Mucosa of rectum (tissue), 2 donors: ENCODE data around the gene RPL35.
A peak's percentile ranks its signal among the peaks of the same experiment; 100 is the strongest.

Experiments
- H3K27ac ChIP-seq, 2 donors: one replicate each; pipeline ENCODE4 v1.7.0; 2013; ENCODE audit warnings: inconsistent platforms in 2 of 2, low read depth in 2 of 2, low read length in 2 of 2
- H3K27me3 ChIP-seq, 2 donors: one replicate each; pipeline ENCODE4 v1.7.0; 2013; ENCODE audit warnings: low read length in 2 of 2; ENCODE audit not compliant: control insufficient read depth in 2 of 2, insufficient read depth in 2 of 2
- H3K36me3 ChIP-seq, 2 donors: one replicate each; pipeline ENCODE4 v1.7.0; 2013; ENCODE audit warnings: low read length in 2 of 2; ENCODE audit not compliant: control insufficient read depth in 2 of 2, insufficient read depth in 2 of 2
- H3K4me1 ChIP-seq, 2 donors: one replicate each; pipeline ENCODE4 v1.7.0; 2013; ENCODE audit warnings: low read length in 2 of 2, mild to moderate bottlenecking in 1 of 2; ENCODE audit not compliant: control insufficient read depth in 2 of 2, insufficient read depth in 2 of 2
- H3K4me3 ChIP-seq, 2 donors: one replicate each; pipeline ENCODE4 v1.7.0; 2013; ENCODE audit warnings: low read length in 2 of 2
- H3K9ac ChIP-seq, 2 donors: one replicate each; pipeline ENCODE4 v1.7.0; 2013; ENCODE audit warnings: low read length in 2 of 2, low read depth in 1 of 2, mild to moderate bottlenecking in 1 of 2
- H3K9me3 ChIP-seq, 2 donors: one replicate each; pipeline ENCODE4 v1.7.0; 2013; ENCODE audit warnings: low read length in 2 of 2; ENCODE audit not compliant: control insufficient read depth in 2 of 2
- donor health status: healthy.
- donor health status: Normal muscosa, but diverticular disease.

Gene RPL35

GRCh38 chr9:124863371-124863871 is 1.7 kb upstream of the RPL35 start:
- Histone ChIP-seq H3K9me3 (no peaks in the 10 kb centered on the region), H3K27ac (peak overlapping the region in 1 of 2 donors; percentile 18), H3K9ac (no peak overlapping the region), H3K4me3 (no peak overlapping the region), H3K27me3 (no peaks in the 10 kb centered on the region), H3K4me1 (peaks cover 18 to 20% of the 10 kb centered on the region in 2 donors), H3K36me3 (peaks cover 21 to 23% of the 10 kb centered on the region in 2 donors)

- peaks cover 11 to 12% of the 10 kb centered on the region in 2 donors for H3K4me1 ChIP-seq
- peak overlapping the region; percentile 79 to 85 for H3K9ac ChIP-seq
- H3K4me3 ChIP-seq: peak overlapping the region; percentile 84 to 98
- peak overlapping the region in 1 of 2 donors; percentile 92 for H3K27ac ChIP-seq
- no peaks in the 10 kb centered on the region for H3K27me3 ChIP-seq
- H3K36me3 ChIP-seq: peaks cover 35 to 40% of the 10 kb centered on the region in 2 donors
- H3K9me3 ChIP-seq: no peaks in the 10 kb centered on the region
These were observed 995 bp downstream of the RPL35 start for GRCh38 chr9:124860582-124861341.

DNA sequence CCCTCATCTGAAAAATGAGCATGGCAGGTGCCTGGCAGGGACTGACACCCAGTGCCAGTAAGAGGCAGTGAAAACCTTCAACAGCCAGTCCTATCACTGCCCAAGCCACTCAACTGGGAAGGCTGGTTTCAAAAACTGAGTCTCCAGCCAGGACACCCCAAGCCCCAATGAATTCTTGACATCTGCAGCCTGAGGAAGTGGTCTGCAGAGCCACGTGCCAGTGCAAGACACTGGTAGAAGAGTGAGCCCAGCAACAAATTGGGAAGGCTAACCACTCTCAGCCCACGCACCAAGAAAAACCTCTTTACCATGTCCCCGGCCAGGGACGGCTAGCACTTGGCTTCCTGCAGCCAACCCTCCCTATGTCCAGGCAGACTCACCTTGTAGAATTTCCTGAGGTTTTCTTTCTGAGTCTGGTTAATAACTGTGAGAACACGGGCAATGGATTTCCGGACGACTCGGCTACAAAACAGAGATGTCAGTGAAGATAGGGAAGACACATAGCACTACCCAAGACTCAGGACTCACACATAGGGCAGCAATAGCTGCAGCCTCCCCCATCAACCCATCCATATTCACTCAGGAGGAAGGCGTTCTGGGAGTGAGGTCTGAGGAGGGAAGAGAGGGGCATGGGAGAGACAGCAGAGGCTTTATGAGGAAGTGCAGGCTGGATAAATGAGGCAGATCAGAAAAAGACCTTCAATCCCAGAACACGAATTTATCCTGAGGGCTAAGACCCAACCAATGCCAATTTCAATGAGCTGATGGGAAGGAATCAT is 1.8 kb downstream of the RPL35 start:
- Histone ChIP-seq H3K36me3 (peaks cover 35 to 40% of the 10 kb centered on the region in 2 donors), H3K9ac (peak overlapping the region; percentile 79 to 85), H3K4me3 (peak overlapping the region; percentile 84 to 98), H3K27ac (no peak overlapping the region), H3K27me3 (no peaks in the 10 kb centered on the region), H3K4me1 (peaks cover 11 to 12% of the 10 kb centered on the region in 2 donors), H3K9me3 (no peaks in the 10 kb centered on the region)

GRCh38 chr9:124858330-124859046 is 3.3 kb downstream of the RPL35 start:
- no peak overlapping the region for H3K4me3 ChIP-seq
- no peak overlapping the region for H3K27ac ChIP-seq
- H3K9me3 ChIP-seq: no peaks in the 10 kb centered on the region
- no peaks in the 10 kb centered on the region for H3K27me3 ChIP-seq
- peaks cover 11 to 12% of the 10 kb centered on the region in 2 donors for H3K4me1 ChIP-seq
- no peak overlapping the region for H3K9ac ChIP-seq
- peaks cover 35 to 40% of the 10 kb centered on the region in 2 donors for H3K36me3 ChIP-seq

DNA sequence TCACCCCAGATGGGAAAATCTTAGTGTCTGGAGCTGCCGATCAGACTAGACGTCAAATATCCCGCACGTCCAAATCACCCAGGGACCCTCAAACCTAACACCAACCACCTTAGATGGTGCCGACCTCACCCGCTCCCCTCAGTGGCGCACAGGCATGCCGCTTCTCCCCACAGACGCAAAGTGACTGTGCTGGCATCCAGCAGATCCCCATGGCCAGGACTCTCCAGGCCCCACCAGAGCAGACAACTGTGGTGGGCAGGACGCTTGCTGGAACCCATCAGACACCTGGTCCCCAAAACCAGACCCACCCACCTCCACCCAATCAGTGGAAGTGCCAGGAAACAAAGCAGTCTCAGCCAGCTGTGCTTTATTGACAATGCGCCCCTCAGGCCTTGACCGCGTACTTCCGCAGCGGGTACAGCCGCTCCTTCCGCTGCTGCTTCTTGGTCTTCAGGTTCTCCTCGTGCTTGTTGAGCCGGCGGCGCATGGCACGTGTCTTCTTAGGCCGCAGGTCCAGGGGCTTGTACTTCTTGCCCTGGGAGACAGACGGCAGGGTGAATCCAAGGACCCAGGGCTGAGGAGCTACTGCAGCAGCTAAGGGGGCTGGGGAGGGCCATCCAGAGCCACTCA is 4.1 kb downstream of the RPL35 start:
- H3K9me3 ChIP-seq: no peaks in the 10 kb centered on the region
- H3K4me3 ChIP-seq: no peak overlapping the region
- no peak overlapping the region for H3K9ac ChIP-seq
- peaks cover 15 to 19% of the 10 kb centered on the region in 2 donors for H3K4me1 ChIP-seq
- H3K27ac ChIP-seq: no peak overlapping the region
- no peaks in the 10 kb centered on the region for H3K27me3 ChIP-seq
- peaks cover 35 to 40% of the 10 kb centered on the region in 2 donors for H3K36me3 ChIP-seq

DNA sequence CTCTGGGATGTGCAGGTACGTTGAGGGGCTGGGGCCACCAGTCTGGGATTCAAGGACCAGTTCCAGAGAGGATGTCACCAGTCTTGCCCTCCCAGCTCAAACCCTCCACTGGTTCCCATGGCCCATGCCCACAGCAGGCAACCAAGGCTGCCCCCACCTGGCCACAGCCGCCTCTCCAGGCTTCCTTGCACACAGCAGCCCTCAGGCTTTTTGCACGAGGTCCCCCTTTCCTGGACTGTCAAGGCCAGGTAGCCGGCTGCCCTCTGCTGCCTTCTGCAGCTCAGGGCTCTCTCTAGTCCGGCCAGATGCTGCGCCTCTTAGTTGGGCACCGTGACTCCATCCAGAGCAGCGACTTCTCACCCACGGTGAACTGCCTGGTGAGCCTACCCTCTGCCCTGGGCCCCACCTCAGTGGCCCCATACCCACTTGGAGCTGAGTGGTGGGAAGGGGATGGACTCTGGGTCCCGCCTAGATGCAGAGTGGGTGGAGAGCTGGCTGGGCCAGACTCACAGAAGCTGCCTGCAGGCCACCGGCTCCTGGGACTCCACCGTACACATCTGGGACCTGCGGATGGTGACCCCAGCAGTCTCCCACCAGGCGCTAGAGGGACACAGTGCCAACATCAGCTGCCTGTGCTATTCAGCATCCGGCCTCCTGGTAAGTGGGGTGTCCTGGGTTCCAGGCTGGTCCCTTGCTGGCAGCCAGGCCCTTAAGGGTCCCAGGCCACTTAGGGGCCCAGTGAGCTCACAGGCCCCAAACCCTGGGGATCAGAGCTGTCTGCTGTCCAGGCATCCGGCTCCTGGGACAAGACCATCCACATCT is 5.6 kb downstream of the RPL35 start:
- H3K4me3 ChIP-seq: no peak overlapping the region
- peaks cover 17 to 24% of the 10 kb centered on the region in 2 donors for H3K4me1 ChIP-seq
- peaks cover 35 to 40% of the 10 kb centered on the region in 2 donors for H3K36me3 ChIP-seq
- H3K9me3 ChIP-seq: no peaks in the 10 kb centered on the region
- no peaks in the 10 kb centered on the region for H3K27me3 ChIP-seq
- H3K27ac ChIP-seq: no peak overlapping the region
- no peak overlapping the region for H3K9ac ChIP-seq

GRCh38 chr9:124855566-124855943 is 6.2 kb downstream of the RPL35 start:
- no peak overlapping the region for H3K9ac ChIP-seq
- H3K4me1 ChIP-seq: peaks cover 11 to 18% of the 10 kb centered on the region in 2 donors
- H3K27ac ChIP-seq: no peak overlapping the region

DNA sequence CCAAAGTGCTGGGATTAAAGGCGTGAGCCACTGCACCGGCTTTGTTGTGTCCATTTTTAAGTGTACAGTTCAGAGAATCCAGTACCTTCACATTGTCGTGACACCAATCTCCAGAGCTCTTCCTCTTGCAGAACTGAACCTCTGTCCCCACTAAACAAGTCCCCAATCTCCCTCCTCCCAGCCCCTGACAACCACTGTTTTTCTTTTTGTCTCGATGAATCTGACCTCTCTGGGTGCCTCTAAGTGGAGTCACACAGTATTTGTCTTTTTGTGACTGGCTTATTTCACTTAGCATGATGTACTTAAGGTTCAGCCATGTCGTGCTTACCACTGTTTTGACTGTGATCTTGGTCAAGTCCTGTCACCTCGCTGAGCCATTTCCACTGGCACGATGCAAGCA is 6.9 kb downstream of the RPL35 start:
- H3K27me3 ChIP-seq: no peaks in the 10 kb centered on the region
- no peaks in the 10 kb centered on the region for H3K9me3 ChIP-seq

More at GRCh38 chr9:124855566-124855943, 6.2 kb downstream of the RPL35 start:
- Histone ChIP-seq H3K27me3 (no peaks in the 10 kb centered on the region), H3K4me3 (no peak overlapping the region), H3K9me3 (no peaks in the 10 kb centered on the region), H3K36me3 (peaks cover 33 to 40% of the 10 kb centered on the region in 2 donors)

GRCh38 chr9:124854161-124854560 is 7.6 kb downstream of the RPL35 start:
- H3K9me3 ChIP-seq: no peaks in the 10 kb centered on the region
- H3K36me3 ChIP-seq: peaks cover 19 to 26% of the 10 kb centered on the region in 2 donors
- no peak overlapping the region for H3K27ac ChIP-seq
- H3K27me3 ChIP-seq: no peaks in the 10 kb centered on the region
- peaks cover 6 to 12% of the 10 kb centered on the region in 2 donors for H3K4me1 ChIP-seq
- no peak overlapping the region for H3K9ac ChIP-seq
- H3K4me3 ChIP-seq: no peak overlapping the region

More for the DNA sequence above, 6.9 kb downstream of the RPL35 start:
- Histone ChIP-seq H3K9ac (no peak overlapping the region), H3K4me3 (no peak overlapping the region), H3K27ac (no peak overlapping the region), H3K36me3 (peaks cover 26 to 33% of the 10 kb centered on the region in 2 donors), H3K4me1 (peaks cover 6 to 12% of the 10 kb centered on the region in 2 donors)
